IPS DF 6.9 (cell line): ENCODE results near the gene SEMA4C.

Source experiments
- DNase-seq: peaks from one replicate; pipeline ENCODE4 v3.0.0-alpha.2; 2013; ENCODE audit warnings: low read depth, low spot score
- H3K27ac ChIP-seq: one replicate; pipeline ENCODE4 v1.5.1; 2013; ENCODE audit warnings: low read length, control low read depth
- H3K27me3 ChIP-seq: 2 replicates; pipeline ENCODE4 v1.6.1; 2013; ENCODE audit warnings: mild to moderate bottlenecking, low read length; ENCODE audit not compliant: control insufficient read depth, insufficient read depth
- H3K36me3 ChIP-seq: 2 replicates; pipeline ENCODE4 v1.6.1; 2013; ENCODE audit warnings: low read length; ENCODE audit not compliant: control insufficient read depth, insufficient read depth
- H3K4me1 ChIP-seq: 2 replicates; pipeline ENCODE4 v1.6.1; 2013; ENCODE audit warnings: low read length; ENCODE audit not compliant: control insufficient read depth, insufficient read depth
- H3K4me3 ChIP-seq: 2 replicates; pipeline ENCODE4 v1.5.1; 2013; ENCODE audit warnings: mild to moderate bottlenecking, low read length
- H3K9me3 ChIP-seq: 2 replicates; pipeline ENCODE4 v1.6.1; 2013; ENCODE audit warnings: low read length, inconsistent platforms; ENCODE audit not compliant: control insufficient read depth, insufficient read depth
- WGBS: extraction: QIAGEN DNeasy Blood & Tissue Kit; methylation state at CpG from one replicate; pipeline ENCODE4 v1.1.7; 2013; ENCODE audit warnings: mixed read lengths, missing lambda C conversion rate; ENCODE audit not compliant: insufficient read length, insufficient coverage; 5-methylcytosine and 5-hydroxymethylcytosine counted together

Gene SEMA4C

GRCh38 chr2:96839293-96839874 lies 30.5 kb downstream of the SEMA4C start:
- peaks cover 2% of the 10 kb centered on the region; the same call in 1 of the 2 replicates for H3K4me1 ChIP-seq
- H3K27ac ChIP-seq: no peak overlapping the region
- no peak for DNase-seq
- H3K36me3 ChIP-seq: no peaks in the 10 kb centered on the region; the same call in none of the 2 replicates
- H3K9me3 ChIP-seq: no peaks in the 10 kb centered on the region
- H3K4me3 ChIP-seq: no peak overlapping the region
- no peaks in the 10 kb centered on the region for H3K27me3 ChIP-seq
- no CpG with 5 or more reads among the region's 42 CpGs for WGBS

- Histone ChIP-seq H3K27ac (no peak overlapping the region), H3K36me3 (no peaks in the 10 kb centered on the region; the same call in none of the 2 replicates), H3K9me3 (no peaks in the 10 kb centered on the region), H3K27me3 (no peaks in the 10 kb centered on the region), H3K4me3 (no peak overlapping the region), H3K4me1 (peaks cover 2% of the 10 kb centered on the region; the same call in 1 of the 2 replicates)
- no peak for DNase-seq
- no CpG with 5 or more reads among the region's 23 CpGs for WGBS
Observed at GRCh38 chr2:96838345-96839292, 31.3 kb downstream of the SEMA4C start.

DNA sequence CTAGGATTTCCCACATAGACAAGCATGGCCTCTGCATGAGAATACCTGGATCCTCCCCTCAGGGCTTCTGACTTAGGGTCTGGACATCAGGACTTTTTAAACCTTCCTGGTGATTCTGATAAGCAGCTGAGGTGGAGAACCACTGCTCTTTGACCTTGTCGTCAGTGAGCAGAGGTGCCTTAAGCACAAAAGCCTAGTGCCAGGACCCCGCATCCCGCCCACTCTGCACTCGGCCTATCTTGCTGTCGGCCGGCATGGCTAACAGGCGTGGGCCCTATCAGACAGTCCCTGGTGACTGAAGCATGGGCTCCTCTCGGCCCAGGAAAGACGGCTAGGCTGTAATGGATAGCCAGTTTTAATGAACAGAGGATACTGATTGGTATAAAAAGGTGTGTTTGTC lies 32.3 kb downstream of the SEMA4C start:
- Histone ChIP-seq H3K36me3 (no peaks in the 10 kb centered on the region; the same call in none of the 2 replicates), H3K27ac (no peak overlapping the region), H3K9me3 (no peaks in the 10 kb centered on the region), H3K4me3 (no peak overlapping the region), H3K4me1 (peaks cover 1% of the 10 kb centered on the region; the same call in 1 of the 2 replicates), H3K27me3 (no peaks in the 10 kb centered on the region)
- no CpG with 5 or more reads among the region's 9 CpGs for WGBS
- no peak for DNase-seq

DNA sequence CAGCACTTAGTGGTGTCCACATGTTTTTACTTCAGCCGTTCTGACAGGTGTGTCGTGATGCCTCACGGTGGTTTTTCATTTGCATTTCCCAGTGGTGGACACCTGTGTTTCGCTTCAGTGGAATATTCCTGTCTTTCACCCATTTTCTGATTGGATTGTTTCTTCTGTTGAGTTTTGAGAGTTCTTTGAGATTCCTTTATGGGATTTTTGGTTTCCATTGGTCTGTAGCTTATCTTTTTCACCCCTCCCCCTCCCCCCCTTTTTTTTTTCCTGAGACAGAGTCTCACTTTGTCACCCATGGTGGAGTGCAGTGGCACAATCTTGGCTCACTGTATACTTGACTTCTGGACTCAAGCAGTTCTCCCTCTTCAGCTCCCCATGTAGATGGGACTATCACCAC lies 34.0 kb downstream of the SEMA4C start:
- Histone ChIP-seq H3K4me1 (no peaks in the 10 kb centered on the region), H3K36me3 (peaks cover 2% of the 10 kb centered on the region), H3K27ac (no peak overlapping the region), H3K9me3 (no peaks in the 10 kb centered on the region), H3K27me3 (no peaks in the 10 kb centered on the region), H3K4me3 (no peak overlapping the region)
- DNase-seq: no peak
- WGBS: no CpG with 5 or more reads among the region's 4 CpGs

- peak; percentile 68 for DNase-seq
- H3K4me1 ChIP-seq: no peaks in the 10 kb centered on the region
- H3K9me3 ChIP-seq: no peaks in the 10 kb centered on the region
- no peak overlapping the region for H3K27ac ChIP-seq
- no peaks in the 10 kb centered on the region for H3K27me3 ChIP-seq
- WGBS: no CpG with 5 or more reads among the region's 18 CpGs
- peaks cover 18% of the 10 kb centered on the region for H3K36me3 ChIP-seq
- H3K4me3 ChIP-seq: no peak overlapping the region; the same call in 1 of the 2 replicates
Observed at GRCh38 chr2:96832754-96833507, 36.9 kb downstream of the SEMA4C start.

GRCh38 chr2:96832408-96832753 lies 37.5 kb downstream of the SEMA4C start:
- Histone ChIP-seq H3K27ac (no peak overlapping the region), H3K36me3 (peaks cover 23% of the 10 kb centered on the region)
- no CpG with 5 or more reads among the region's 11 CpGs for WGBS

DNA sequence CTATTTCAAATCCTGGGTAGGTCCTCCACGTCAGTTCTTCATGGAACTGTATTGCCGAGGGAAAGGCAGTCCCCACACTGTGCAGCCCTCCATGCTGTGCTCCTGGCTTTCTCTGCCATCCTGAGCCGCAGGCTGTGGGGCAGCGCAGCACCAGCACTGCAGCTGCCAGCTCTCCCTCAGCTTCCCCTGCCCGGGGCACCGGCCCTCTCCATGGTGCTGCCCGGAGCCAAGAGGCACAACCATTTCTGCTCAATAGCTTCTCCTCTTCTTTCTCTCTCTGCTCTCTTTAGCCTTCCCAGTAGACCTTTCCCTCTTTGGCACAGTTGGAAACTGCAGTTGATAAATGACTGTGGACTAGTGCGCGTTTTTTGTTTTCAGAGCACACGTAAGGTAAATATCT lies 38.2 kb downstream of the SEMA4C start:
- WGBS: no CpG with 5 or more reads among the region's 10 CpGs
- Histone ChIP-seq H3K27ac (no peak overlapping the region), H3K4me1 (no peaks in the 10 kb centered on the region), H3K36me3 (peaks cover 27% of the 10 kb centered on the region), H3K9me3 (no peaks in the 10 kb centered on the region), H3K4me3 (no peak overlapping the region), H3K27me3 (no peaks in the 10 kb centered on the region)
- no peak for DNase-seq

More at GRCh38 chr2:96832408-96832753, 37.5 kb downstream of the SEMA4C start:
- no peak for DNase-seq
- no peaks in the 10 kb centered on the region for H3K27me3 ChIP-seq
- H3K4me3 ChIP-seq: no peak overlapping the region
- no peaks in the 10 kb centered on the region for H3K4me1 ChIP-seq
- H3K9me3 ChIP-seq: no peaks in the 10 kb centered on the region

GRCh38 chr2:96830044-96830562 lies 39.8 kb downstream of the SEMA4C start:
- H3K9me3 ChIP-seq: no peaks in the 10 kb centered on the region
- no peaks in the 10 kb centered on the region for H3K27me3 ChIP-seq
- no peak overlapping the region for H3K4me3 ChIP-seq
- H3K27ac ChIP-seq: no peak overlapping the region
- DNase-seq: no peak
- no peaks in the 10 kb centered on the region for H3K4me1 ChIP-seq
- peaks cover 34% of the 10 kb centered on the region for H3K36me3 ChIP-seq
- no CpG with 5 or more reads among the region's 5 CpGs for WGBS

DNA sequence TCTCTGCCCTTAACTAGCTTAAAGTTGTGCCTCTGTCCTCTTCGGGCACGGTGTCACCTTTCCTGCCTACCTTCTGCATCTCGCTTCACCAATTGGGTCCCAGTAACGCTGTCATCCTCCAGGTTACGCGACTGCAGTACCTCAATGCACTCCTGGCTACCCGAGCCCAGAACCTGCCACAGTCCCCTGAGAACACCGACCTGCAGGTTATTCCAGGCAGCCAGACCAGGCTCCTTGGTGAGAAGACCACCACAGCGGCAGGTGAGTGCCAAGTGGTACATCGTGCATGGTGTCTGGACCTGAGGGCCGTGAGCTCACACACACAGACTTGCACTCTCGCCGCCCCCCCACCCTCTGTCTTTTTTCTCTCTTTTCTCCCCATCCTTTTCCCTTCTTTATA lies 41.0 kb downstream of the SEMA4C start:
- Histone ChIP-seq H3K27ac (no peak overlapping the region), H3K4me3 (no peak overlapping the region), H3K4me1 (no peaks in the 10 kb centered on the region), H3K27me3 (no peaks in the 10 kb centered on the region), H3K9me3 (no peaks in the 10 kb centered on the region), H3K36me3 (peaks cover 36% of the 10 kb centered on the region)
- DNase-seq: no peak
- WGBS: no CpG with 5 or more reads among the region's 13 CpGs

DNA sequence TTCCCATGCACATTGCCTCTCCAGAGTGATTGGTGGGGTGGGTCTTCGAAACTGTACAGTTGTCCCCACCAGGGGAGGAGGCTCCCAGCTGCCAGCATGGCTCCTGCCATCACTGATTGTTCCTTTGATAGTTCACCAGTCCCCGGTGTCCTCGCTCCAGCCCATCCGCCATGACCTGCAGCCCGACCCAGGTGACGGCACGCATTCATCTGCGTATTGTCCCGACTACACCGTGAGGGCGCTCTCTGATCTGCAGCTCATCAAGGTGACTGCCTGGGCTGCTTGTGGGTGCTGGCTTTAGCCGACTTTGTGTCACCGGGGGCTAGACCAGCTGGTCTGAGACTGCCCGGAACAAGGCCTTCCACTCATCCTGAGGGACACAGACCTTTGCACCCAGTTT lies 41.4 kb downstream of the SEMA4C start:
- H3K9me3 ChIP-seq: no peaks in the 10 kb centered on the region
- no peak for DNase-seq
- WGBS: no CpG with 5 or more reads among the region's 14 CpGs
- no peaks in the 10 kb centered on the region for H3K27me3 ChIP-seq
- H3K27ac ChIP-seq: no peak overlapping the region
- peaks cover 36% of the 10 kb centered on the region for H3K36me3 ChIP-seq
- H3K4me1 ChIP-seq: no peaks in the 10 kb centered on the region
- no peak overlapping the region for H3K4me3 ChIP-seq
